ENCODE results near the gene PDE2A.

Gene PDE2A

GRCh38 chr11:72591785-72592502, 82.3 kb downstream of the PDE2A start:
- FAIRE-seq (no peak), DNase-seq (ENCODE audit: low spot score) (no peak)

DNA sequence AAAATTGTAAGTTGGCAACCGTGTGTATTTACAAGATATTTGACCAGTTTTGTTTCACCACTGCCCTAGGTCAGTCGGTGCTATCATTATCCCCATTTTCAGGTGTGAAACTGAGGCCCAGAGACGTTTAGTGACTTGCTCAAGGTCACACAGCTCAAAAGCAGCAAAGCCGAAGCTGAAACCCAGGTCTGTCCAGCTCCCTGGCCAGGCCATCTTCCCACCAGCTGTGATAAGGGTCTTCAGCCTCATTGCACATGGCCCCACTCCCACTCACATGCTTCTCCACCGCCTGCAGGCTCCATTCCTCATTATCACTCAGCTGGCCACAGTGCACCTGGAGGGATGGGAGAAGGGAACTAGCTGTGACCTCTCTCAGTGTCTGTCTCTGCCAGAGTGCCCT, 83.2 kb downstream of the PDE2A start:
- DNase-seq (ENCODE audit: low spot score) (no peak), FAIRE-seq (no peak)

- no peak for FAIRE-seq
- no peak for DNase-seq (ENCODE audit: low spot score)
Measured at GRCh38 chr11:72589802-72590761, 84.1 kb downstream of the PDE2A start.

DNA sequence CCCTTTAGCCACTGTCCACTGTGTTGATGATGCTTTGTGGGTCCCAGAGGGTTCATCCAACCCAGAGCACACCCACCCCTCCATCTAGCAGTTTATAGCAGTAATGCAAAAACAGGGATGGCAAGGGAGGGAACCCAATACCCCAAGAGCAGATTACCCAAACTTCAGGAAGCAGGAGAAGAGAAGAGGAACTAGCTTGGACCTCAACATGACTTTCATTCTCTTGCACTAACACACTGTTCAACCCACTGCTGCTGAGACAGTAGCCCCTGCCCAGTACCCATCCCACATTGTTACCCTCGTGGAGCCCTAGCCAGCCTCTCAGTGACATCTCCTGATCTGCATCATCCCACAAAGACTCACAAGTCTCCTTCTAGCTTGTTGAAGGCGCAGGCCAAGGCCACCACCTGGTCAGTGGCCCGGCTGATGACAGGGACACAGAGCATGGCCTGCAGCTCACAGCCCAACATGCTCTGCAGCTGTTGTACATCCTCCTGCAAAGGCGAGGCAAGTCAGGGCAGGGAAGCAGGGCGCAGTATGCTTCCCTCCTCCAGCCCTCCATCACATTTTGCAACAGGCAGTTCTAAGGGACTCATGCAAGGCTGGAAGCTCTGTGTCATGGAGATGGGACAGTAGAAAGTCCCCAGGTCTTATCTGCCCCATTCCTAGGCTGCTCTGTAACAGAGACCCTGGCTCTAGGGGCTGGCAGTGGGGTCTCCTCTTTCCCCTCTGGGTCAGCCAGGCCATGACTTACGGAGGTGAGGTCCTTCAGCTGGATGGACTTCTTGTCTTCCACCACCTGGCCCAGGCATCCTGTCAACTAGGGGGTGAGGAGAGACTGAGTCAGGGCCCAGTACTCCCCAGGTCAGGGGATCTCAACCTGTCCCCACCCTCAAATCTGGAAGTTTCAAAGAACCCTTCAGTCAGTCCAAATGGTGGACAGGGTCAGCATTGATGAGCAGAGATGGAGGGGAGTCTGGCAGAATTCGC, 85.5 kb downstream of the PDE2A start:
- DNase-seq (ENCODE audit: low spot score): no peak
- no peak for FAIRE-seq

- no peak for FAIRE-seq
- no peak for DNase-seq (ENCODE audit: low spot score)
Measured at GRCh38 chr11:72587696-72588095, 86.5 kb downstream of the PDE2A start.

GRCh38 chr11:72586321-72587090, 87.7 kb downstream of the PDE2A start:
- no peak for DNase-seq (ENCODE audit: low spot score)

GRCh38 chr11:72585762-72586311, 88.4 kb downstream of the PDE2A start:
- no peak for FAIRE-seq
- DNase-seq (ENCODE audit: low spot score): peak; percentile 84

More at GRCh38 chr11:72586321-72587090, 87.7 kb downstream of the PDE2A start:
- no peak for FAIRE-seq

GRCh38 chr11:72584939-72585597, 89.2 kb downstream of the PDE2A start:
- no peak for FAIRE-seq
- DNase-seq (ENCODE audit: low spot score): no peak

DNA sequence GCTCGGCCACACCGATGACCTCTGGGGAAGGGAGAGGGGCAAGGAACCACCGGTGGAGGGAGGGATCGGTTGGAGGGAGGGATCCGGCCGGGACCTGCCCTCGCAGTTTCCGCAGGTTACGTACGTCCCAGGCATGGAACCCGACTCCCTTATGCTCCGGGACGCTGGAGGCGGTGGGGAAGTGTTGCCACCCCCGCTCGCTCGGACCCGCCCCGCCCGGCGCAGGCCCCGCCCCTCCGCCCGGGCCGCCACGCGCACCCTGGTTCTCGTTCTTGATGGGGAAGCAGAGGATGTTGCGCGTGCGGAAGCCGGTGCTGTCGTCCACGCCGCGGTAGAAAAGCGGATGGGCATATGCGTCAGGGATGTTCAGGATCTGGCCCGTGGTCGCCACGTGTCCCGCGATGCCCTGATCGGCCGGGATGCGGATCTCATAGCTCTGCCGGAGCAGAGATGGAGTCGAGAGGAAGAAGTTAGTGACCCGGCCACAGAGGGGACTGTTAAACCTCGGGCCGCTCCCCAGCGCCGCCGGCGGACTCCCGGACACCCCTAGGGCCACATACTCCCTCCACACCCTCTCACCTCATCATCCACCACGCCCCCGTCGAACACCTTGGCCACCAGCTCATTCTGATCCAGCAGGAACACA, 89.8 kb downstream of the PDE2A start:
- DNase-seq (ENCODE audit: low spot score): no peak
- FAIRE-seq: no peak

DNA sequence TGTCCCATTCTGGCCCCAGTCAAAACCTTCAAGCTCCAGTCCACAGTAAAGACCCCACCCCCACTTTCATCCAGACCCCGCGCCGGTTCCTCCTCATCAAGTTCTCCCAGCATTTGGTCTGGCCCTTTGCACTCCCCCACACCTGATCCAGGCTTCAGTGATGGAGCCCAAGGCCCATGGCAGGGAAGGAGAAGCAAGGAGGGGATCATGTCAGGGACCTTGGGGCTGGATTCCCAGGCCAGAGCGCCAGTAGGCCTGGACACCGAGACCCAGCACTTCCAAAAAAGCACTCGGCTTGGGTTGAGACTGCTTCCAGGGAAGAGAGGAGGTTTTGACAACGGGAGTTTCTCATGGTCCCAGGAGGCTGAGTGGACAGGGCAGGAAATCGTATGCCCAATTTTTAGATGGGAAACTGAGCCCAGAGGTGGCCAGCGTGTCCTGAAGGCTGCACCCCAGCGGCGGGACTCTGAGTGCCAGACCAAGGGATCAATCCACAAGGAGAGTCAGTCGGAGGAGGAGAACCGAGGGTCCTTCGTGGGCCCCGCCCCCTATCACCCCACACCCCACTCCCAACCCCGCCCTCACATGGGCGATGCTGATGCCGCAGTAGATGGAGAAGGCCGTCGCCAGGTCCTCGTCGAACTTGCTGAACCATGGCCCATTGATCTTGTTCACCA, 90.5 kb downstream of the PDE2A start:
- no peak for FAIRE-seq
- DNase-seq (ENCODE audit: low spot score): no peak

DNA sequence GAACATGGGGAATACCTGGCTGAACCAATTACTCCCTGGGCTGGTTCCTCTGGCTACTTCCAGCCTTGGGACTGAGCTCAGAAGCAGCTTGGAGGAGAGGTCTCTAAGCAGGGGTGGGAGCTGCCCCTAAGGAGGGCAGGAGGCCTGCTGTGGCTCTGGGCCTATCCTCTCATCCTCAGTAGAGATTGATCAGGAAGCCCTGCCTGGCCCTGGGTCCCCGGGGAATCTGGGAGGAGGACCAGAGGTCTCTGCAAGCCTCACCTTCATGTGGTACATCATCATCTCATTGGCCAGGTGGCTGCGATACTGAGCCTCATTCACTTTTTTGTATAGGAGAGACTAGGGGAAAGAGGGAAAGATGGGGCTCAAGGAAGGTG, 91.1 kb downstream of the PDE2A start:
- FAIRE-seq: no peak
- DNase-seq (ENCODE audit: low spot score): no peak

DNA sequence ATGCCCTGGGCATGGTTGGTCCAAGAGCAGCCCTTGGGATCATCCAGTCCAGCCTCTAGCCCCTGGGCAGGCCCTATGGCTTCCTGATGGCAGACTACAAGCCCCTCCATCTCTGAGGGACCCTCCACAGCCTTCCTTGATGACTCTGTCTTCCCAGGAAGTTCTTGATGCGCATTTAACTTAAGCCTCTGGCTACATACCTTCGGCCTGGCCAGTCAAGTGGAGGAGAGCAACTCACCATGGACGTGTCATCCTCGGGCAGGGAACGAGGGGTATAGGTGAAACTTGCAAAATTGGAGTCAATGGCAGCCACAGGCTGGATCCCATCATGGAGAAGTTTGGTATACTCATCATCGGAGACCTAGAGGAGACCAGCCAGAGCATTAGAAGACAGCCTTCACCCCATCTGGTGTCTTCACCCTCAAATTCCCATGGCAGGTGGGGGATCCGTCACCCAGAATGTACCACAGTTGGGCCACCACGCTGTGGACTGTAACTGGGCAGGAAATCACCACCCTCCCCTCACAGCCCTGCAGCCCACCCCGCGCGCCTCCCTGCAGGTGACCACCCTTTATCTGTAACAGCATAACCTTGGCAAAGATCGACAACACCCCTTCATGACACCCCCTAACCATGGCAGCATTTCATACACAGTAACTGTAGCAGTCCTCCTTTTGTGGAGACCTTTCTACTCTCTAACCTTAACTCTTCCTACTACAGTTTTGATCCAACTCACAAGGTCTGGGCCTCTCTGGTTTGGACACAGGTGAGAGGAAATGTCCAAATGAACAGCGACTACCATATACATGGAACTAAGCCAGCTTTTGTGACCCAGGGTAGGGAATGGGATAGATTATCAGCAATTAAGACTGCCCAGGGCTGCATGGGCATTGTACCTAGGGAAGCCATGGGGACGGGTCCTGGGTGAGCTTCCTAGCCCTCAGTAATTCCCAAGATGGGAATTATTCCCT, 91.7 kb downstream of the PDE2A start:
- FAIRE-seq (no peak), DNase-seq (ENCODE audit: low spot score) (no peak)

- FAIRE-seq: no peak
- DNase-seq (ENCODE audit: low spot score): no peak
Measured at GRCh38 chr11:72581067-72581466, 93.2 kb downstream of the PDE2A start.

DNA sequence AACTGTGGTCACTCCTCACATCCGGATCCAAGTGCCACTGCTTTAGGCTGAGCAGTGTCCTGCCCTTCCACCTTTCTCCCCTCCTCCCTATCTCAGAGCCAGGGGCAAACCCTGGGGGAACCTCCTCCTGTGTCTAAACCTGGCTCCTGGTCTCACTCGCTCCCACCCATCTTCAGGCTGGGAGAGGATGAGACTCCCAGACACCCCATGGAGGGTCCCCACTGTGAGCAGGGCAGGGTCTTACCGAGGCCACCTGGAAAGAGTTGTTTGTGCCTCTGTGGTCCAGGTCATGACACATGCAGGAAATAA, 93.6 kb downstream of the PDE2A start:
- FAIRE-seq (no peak), DNase-seq (ENCODE audit: low spot score) (no peak)

DNA sequence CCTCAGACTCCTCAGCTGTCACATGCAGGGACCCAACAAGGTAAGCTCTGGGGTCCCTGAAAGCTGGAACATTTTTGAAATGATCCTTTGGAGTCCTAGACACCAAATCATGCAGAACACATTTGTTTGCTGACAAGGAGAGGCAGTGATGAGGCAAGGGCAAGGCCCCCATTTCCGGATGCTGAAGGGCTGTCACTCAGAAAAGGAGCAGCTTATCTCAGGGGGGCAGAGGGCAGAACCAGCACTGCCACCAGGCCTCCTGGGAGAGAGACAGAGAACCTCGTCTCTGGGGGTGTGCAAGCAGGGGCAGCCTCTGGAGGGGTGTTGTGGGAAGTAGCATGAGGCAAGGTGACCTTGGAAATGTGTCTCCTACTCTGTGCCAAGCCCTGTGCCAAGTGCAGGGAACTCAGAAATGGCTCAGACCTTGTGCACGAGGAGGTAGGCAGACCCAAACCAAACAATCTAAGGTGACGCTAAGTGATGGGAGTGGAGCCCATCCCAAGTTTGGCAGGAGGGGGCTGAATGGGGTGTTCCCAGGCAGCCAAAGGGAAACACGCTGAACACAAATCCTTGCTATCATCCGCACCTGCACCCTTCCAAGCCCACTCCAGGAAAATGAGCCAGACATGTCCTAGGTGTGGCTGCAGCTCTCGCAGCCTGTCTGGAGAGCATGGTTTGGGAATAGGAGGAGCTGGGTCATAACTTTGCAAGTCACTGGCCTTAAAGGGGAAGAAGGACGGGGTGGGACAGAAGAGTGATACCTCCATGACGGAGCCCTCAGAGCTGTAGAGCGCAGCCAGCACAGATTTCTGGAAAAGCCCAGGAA, 94.2 kb downstream of the PDE2A start:
- DNase-seq (ENCODE audit: low spot score) (no peak), FAIRE-seq (no peak)

DNA sequence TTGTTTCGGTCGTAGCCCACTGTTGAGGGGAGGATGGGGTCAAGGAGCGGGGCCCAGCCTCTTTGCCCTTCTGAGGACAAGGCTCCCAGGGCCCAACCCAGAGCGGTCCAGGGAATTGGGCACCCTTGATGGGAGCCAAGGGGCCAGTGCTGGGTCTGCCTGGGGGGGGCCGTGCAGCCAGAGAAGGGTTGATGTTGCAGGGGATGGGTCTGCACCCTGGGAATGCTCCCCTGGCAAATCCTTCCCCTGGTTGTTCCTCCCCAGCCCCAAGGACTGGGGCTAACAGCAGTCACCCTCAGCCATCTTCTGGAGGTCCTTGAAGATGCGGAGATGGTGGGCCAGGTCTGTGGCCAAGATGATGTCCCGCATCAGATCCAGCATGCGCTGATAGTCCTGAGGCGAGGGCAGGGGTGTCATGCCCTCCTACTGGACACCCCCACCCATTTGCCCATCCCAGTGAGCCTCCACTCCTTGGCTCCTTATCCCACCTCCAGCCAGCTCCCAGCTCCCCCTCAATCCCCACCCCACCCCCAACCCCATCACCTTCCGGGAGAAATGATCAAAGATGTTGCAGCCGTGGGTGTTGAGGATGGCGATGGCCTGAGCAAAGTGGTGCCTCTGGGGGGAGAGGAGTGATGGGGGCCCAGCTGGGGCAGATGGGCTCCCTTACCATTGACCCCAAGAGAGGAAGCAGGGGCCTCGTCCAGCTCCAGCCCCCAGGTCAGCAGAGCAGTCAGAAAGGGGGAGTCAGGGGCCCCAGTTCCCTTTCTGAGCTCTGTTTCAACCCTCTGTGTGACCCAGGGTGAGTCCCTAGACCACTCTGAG, 95.0 kb downstream of the PDE2A start:
- FAIRE-seq (no peak), DNase-seq (ENCODE audit: low spot score) (no peak)

Data from urothelium cell line (cell line).